HG03066 (cell line): Measurements from ENCODE around the gene PTPN4.
A peak's percentile ranks its signal among the peaks of the same experiment; 100 is the strongest.

Experiments used
- ATAC-seq: cut with Tn5 transposase; IDR thresholded peaks from one replicate; pipeline ENCODE4 v1.9.1; 2021; ENCODE audit warnings: low read depth; ENCODE audit not compliant: unreplicated experiment

PTPN4 gene

GRCh38 chr2:119849838-119850565, 90.3 kb downstream of the PTPN4 start:
- ATAC-seq, result no peak

DNA sequence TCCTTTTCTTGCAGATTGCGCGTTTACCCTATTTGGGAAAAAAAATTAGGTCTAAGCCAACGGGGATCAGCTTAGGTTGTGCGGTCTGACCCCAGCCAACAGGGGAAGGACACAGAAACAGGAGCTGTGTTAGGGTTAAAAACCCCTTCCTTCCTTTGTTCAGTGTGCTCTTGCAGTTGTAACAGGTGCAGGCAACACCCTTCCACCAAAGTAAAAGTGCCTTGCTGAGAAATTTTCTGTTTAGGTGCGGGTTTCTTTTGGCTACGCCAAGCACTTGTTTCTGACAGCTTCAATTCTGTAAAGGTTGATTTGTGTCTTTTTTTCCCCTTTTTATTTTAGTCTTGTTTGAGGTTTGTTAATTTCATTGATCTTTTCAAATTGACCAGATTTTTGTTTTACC, 92.5 kb downstream of the PTPN4 start:
- ATAC-seq, result no peak

- no peak for ATAC-seq
Measured at GRCh38 chr2:119853777-119854399, 94.2 kb downstream of the PTPN4 start.

DNA sequence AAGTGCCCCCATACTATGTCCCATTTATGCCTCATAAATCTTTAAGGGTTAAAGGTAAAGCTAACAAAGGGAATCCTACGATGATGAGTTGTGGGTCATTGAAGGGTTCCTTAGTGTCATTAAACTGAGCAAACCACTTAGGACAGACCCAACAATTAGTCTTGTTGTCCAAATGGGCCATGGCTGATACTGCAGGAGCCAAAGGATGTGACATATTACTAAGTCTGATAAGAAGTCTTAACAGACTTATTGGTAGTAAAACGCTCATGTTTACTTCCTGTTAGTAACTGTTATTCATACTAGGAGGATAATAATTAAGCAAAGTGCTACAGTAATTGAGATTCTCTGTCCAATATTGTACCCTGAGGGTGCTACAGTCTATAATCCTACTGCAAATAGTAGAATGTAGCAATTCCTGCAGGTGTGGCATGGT, 96.8 kb downstream of the PTPN4 start:
- no peak for ATAC-seq

DNA sequence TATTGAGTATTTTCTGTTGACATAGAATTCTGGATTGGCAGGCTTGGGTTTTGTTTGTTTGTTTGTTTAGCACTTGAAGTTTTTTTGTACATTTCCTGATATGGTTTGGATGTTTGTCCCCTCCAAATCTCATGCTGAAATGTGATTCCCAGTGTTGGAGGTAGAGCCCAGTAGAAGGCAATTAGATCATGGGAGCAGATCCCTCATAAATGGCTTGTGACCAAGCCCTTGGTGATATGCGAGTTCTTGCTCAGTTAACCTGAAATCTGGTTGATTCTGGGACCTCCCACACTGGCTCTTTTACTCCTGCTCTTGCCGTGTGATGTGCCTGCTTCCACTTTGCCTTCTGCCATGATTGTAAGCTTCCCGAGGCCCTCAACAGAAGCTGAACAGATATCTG, 98.0 kb downstream of the PTPN4 start:
- no peak for ATAC-seq

DNA sequence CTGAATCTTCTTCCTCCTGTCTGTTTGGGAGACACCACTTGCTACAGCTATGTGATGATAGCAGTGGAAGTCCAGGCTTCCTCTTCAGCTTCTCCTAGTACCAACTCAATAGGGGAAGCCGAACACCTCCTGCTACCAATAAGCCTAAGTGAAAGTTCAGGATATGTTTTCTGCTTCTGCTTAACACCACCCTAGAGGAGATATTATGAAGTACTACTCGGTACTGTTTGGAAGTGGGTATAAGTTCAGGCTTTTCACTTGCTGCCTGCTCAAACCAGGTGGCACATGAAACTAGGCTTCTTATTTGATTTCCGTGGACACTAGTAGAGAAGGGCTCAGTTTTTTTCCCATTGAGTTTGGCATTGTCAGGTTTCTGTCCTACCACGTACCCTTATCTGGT, 99.8 kb downstream of the PTPN4 start:
- no peak for ATAC-seq

DNA sequence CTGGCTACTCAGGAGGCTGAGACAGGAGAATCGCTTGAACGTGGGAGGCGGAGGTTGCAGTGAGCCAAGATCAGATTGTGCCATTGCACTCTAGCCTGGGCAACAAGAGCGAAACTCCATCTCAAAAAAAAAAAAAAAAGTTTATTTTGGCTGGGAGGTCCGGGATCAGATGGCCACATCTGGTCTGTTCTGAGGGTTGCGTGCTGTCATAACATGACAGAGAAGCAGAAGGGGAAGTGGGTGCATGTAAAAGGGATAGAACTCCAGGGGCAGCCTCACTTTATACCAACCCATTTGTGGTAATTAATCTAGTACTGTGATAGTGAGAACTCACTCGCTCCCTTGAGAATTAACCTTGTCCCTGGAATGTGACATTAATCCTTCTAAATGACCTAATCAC, 101.2 kb downstream of the PTPN4 start:
- no peak for ATAC-seq

DNA sequence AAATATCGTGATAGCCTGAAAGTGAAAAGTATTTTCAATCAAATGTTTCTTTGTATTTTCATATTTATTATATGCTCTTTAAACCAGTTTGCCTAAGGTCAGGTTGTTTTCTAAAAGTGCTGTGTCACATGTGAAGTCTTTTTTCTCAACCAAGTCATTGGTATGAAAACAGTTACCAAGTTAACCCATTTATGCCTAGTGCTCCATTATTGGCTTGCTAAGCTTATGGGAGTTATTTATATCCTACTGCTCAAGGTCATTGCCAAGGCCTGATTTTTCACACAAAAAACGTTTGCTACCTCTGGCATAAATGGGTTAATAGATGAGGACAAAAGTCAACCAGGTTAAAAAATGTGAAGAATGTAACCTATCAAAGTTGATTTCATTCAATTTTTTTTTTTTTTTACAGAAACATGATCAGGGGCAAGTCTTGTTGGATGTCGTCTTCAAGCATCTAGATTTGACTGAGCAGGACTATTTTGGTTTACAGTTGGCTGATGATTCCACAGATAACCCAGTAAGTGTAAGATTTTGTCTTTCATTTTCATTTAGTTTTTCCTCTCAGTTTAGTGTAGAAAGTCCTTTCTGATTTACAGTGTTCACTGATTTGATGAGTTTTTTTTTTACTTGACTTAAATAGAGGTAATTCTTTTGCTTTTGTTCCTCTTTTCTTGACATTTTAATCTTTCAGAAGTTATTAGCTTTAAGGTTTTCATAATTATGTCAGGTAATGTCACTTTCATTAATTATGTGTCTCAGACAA, 102.6 kb downstream of the PTPN4 start:
- peak; percentile 88 for ATAC-seq

- no peak for ATAC-seq
Measured at GRCh38 chr2:119864318-119864717, 104.6 kb downstream of the PTPN4 start.

GRCh38 chr2:119871725-119872124, 112.0 kb downstream of the PTPN4 start:
- no peak for ATAC-seq

- no peak for ATAC-seq
Measured at GRCh38 chr2:119873350-119874315, 113.9 kb downstream of the PTPN4 start.

DNA sequence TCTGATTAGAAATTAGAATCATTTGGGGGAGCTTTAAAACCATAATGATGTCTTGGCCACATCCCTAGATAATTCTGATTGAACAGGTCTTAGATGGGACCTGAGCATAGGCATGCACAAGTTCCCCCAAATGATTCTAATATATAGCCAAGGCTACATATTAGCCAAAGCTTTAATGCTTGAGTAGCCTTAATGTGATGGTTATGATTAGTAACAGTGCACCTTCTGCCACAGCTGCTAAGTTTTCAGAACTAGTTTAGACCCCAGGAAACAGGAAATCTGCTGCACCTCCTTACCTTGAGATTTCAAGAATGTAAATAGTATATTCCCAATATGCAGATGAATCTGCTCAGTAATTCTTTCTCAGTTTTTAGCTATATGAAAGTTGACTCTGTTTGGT, 119.8 kb downstream of the PTPN4 start:
- no peak for ATAC-seq

GRCh38 chr2:119888680-119889079, 129.0 kb downstream of the PTPN4 start:
- ATAC-seq, result no peak

GRCh38 chr2:119897736-119898395, 138.1 kb downstream of the PTPN4 start:
- ATAC-seq, result no peak

DNA sequence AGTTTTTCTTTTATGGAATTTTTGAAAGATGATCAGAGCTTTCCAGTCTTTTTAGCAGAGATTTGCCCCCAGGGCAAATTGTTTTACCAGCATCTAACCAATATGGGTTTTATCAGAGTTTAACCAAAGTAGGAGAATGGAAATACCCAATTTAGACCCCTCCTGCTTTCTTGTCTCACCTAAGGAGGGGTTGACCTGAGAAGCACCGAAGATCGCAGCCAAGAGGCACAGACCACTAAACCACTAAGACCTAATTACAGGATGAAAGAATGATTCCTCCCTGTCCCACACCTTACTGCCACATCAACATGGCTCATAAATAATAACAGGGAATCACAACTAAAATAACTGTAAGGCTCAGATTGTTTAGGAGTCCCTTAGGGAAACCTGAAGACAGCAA, 141.3 kb downstream of the PTPN4 start:
- ATAC-seq, result no peak

DNA sequence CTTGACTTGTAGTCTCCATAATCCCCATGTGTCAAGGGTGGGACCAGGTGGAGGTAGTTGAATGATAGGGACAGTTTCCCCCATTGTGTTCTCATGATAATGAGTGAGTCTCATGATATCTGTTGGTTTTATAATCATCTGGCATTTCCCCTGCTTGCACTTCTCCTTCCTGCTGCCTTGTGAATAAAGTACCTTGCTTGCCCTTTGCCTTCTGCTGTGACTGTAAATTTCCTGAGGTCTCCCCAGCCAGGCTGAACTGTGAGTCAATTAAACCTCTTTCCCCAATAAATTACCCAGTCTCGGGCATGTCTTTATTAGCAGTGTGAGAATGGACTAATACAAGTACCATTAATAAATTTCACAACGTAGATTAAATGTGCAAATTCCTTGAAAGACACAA, 150.8 kb downstream of the PTPN4 start:
- ATAC-seq, result no peak

GRCh38 chr2:119914266-119914665, 154.5 kb downstream of the PTPN4 start:
- no peak for ATAC-seq

DNA sequence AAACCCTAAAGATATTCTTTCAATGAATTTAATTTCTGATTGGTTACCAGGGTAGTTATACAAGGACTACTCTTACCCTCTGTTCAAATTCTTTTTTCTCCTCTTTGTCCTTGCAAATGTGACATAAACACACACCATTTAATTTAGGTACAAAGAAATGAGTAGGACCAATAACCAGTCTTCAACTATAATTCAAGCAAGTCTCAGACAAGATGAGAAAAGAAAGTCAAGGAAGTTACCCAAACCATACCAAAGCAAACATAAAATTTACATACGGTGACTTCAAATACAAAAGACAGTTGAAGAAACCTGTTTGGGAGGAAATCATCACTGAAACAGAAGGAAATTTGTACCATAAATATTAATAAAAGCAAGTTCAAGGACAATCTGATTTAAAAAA, 162.1 kb downstream of the PTPN4 start:
- ATAC-seq, result no peak

GRCh38 chr2:119922699-119923098, 163.0 kb downstream of the PTPN4 start:
- ATAC-seq, result no peak

- ATAC-seq, result no peak
Measured at GRCh38 chr2:119929537-119929936, 169.8 kb downstream of the PTPN4 start.
